ENCODE results near the gene SF3A2.
"Not testable (repeated sequence)": the region's sequence is repeated elsewhere in the genome, so short reads cannot be mapped to it uniquely, and the experiment has no call there.

Gene SF3A2

DNA sequence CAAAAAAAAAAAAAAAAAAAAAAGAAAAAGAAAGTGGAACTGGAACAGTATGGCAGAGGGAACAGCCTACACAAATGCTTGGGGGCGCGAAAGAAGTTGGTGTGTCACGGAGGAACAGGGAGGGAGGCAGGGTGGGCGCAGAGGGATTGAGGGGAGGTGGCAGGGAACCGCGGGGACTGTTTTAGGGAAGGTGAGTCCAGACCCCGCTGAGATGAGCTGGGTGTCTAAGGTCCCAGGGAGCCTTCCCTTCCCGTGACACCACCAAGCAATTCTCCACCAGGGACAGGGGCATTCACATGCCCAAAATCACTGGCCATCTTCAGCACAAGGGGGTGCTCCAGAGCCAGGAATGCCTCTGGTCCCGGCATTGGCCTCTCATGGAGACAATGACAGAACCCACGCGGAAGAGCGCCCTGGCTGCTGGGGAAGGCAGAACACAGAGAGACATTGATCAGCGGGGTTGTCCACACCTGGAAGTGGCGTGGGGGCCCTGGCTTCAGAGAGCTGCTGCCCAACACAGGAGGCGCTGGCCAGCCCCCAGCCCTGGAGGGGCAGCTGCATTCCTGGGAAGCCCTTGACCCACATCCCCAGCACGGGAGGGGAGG, 38.4 kb downstream of the SF3A2 start:
- DNase-seq (ENCODE audit: low read depth) = no peak

DNA sequence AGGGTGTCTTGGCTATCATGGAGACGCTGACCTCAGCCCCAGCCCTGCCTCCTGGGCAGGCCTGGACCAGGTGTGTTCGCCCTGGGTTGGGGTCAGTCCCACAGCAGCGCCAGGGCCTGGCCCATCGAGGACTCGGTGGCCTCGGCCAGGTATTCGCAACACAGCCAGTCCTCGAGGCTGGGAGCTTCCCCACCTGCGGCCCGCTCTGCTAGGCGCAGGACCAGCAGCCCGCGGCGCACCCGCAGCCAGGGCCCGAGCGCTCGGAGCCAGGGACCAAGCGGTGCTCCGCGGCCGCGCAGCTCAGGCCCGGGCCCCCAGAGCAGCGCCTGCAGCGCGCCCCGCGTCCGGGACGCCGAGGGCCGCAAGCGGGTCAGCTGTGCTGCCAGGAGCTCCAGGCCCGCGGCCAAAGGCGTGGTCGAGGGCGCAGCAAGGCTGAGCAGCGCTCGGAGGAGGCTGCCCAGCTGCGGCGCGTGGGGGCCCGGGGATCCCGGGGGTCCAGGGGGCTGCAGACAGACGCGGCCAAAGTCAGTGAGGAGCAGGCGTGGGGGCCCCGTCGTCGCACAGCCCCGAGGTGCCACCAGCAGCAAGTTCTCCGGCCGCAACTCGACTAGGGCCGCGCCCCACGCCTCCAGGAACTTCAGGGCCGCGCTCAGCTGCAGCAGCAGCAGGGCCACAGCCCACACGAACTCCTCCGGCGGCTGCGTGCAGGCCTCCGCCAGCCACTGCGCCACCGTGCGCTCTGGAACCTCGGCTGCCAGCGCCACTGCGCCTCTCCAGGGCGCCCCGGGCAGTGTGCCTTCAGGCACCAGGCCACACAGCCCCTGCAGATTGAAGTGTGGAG, 39.2 kb downstream of the SF3A2 start:
- DNase-seq (ENCODE audit: low read depth) = no peak

DNA sequence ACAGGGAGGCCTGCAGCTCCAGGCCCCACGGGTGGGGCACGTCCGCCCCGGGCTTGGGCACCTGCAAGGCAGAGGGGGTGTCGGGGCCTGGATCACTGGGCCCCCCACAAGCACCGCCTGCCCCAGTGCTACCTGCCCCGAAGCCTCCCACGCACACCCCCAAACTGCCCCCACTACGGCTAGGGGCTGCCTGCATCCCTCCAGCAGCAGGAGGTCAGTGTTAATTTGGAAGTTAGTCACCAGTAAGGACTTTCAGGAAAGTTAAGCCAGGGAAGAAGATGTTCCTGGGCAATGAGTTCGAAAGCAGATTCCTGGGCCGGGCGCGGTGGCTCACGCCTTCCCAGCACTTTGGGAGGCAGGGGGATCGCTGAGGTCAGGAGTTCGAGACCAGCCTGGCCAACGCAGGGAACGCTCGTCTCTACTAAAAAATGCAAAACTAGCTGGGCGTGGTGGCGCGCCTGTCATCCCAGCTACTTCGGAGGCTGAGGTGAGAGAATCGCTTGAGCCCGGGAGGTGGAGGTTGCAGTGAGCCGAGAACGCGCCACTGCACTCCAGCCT, 39.9 kb downstream of the SF3A2 start:
- no peak for DNase-seq (ENCODE audit: low read depth)

DNA sequence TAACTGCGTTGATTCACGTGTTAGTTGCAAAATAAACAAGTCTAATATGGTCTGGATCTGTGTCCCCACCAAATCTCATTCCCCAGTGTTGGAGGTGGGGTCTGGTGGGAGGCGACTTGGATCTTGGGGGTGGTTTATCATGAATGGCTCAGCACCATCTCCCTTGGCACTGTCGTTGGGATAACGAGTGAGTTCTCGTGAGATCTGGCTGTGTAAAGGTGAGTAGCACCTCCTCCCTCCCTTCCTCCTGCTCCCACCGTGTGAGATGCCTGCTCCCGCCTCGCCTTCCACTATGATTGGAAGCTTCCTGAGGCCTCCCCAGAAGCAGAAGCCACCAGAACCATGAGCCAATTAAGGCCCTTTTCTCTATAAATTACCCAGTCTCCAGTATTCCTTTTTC, 40.5 kb downstream of the SF3A2 start:
- no peak for DNase-seq (ENCODE audit: low read depth)

DNA sequence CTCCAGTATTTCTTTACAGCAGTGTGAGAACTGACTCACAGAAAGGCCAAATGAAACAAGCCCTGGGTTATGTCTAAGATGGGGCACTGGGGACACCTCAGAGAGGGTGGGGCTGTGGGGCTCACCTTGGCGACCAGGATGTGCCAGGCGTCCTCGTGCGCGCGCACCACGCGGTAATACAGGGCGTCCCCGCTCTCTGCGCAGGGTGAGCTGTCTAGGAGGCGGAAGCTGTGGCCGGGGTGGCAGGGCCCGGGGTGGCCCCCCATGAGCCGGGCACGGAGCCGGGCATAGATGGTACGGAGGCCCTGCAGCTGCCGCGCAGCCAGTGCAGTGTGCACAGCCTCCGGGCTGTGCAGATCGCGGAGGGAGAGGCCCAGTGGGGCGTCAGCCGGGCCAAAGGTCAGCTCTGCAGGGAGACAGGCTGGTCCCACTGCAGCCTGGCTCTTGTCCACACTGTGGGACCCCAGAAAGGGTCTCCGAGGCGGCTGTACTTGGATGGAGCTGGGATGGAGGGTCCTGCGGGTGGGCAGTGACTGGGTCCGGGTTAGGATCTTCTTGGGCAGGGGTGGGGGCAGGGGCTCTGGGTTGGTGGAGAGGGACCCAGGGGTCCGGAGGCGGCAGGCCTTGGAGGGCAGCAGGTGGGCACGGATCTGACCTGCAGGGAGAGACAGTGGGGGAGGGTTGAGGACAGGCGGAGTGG, 42.0 kb downstream of the SF3A2 start:
- no peak for DNase-seq (ENCODE audit: low read depth)

DNA sequence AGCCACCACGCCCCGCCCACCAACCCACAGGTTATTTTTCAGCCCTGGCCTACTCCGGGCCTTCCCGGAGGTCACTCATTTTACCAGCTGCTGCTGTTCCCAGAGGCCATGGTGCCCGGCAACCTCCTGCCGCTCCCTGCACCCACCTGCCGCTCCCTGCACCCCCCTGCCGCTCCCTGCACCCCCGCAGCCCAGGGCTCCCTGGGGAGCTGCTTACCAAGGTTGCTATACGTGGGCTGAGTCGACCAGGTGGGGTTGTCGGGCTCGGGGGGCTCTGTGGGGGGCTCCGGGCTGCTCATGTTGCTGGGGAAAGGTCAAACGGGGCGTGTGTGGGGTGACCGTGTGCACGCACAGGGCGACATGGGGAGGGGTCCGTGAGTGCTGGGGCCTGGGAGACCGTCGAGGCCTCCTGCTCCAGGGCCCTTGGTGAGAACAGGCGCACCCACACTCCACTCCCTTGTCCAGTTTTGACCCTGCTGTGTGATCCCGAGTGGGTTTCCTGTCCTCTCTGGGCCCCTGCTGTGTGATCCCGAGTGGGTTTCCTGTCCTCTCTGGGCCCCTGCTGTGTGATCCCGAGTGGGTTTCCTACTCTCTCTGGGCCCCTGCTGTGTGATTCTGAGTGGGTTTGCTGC, 44.1 kb downstream of the SF3A2 start:
- no peak for DNase-seq (ENCODE audit: low read depth)

DNA sequence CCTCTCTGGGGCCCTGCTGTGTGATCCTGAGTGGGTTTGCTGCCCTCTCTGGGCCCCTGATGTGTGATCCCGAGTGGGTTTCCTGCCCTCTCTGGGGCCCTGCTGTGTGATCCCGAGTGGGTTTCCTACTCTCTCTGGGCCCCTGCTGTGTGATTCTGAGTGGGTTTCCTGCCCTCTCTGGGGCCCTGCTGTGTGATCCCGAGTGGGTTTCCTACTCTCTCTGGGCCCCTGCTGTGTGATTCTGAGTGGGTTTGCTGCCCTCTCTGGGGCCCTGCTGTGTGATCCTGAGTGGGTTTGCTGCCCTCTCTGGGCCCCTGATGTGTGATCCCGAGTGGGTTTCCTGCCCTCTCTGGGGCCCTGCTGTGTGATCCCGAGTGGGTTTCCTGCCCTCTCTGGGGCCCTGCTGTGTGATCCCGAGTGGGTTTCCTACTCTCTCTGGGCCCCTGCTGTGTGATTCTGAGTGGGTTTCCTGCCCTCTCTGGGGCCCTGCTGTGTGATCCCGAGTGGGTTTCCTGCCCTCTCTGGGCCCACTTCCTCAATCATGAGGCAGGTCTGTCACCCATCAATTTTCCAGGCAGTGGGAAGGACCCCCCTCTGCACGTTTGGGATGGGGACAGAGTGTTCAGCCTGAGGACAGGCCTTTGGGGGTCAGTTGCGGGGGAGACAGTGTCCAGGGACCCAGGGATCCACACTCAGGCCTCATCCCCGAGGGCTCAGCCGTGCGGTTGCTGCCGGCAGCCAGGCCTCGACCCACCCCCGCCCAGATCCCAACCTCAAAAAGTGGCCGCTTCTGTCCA, 44.8 kb downstream of the SF3A2 start:
- not testable (repeated sequence) for DNase-seq (ENCODE audit: low read depth)

DNA sequence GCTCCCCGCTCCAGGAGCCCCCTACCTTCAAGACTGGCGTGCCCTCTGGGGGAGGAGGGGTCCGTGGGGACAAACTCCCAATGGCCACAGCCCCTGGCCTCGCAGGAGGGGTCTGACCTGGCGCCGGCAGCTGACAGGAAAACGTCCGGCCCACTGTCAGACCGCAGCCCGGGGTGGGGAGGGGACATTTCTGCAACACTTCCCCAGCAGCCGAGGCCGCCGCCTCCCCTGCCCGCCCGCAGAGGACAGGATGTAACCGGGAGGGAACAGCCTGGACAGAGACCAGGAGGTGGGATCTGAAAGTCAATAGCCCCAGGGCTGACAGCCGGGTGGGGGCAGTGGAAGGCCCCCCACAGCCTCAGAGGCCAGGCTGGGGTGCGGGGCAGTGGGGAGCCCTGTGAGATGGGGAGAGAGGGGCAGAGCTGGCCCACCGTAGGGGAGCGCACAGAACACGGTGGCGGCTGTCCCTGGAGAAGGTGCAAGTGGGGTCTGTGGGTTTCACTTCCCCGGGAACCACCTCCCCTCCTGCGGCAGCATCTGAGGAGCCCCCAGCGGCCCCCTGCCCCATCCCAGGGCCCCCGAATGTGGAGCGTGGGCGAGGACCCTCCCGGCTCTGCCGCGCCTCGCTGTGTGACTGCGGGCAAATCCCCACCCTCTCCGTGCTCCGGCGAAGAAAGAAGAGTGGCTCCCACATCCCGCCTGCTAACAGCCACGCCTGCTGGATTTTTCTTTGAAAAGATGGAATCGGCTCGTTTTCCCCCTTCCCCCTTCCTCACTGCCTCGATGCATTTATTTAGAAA, 45.6 kb downstream of the SF3A2 start, which contains the start of gene PEAK3:
PEAK3 (minus strand) TSS at position 114 of the 800 bp plus-strand sequence. CDS start 1,244 bp downstream, outside the sequence.
- DNase-seq (ENCODE audit: low read depth) = no peak

DNA sequence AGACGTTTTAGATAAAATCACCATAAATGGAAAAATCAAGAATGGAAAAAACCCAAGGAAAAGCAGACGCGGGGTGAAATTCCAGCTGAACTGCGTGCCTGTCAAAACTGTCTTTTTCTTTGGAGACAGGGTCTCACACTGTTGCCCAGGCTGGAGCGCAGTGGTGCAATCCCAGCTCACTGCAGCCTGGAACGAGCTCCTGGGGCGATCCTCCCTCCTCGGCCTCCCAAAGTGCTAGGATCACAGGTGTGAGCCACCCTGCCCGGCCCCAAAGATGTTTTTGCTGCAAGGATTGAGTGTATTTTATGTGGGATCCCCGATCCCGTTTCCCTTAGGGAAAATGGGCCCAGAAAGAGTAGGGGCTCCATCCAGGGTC, 46.2 kb downstream of the SF3A2 start:
- DNase-seq (ENCODE audit: low read depth) = no peak

DNA sequence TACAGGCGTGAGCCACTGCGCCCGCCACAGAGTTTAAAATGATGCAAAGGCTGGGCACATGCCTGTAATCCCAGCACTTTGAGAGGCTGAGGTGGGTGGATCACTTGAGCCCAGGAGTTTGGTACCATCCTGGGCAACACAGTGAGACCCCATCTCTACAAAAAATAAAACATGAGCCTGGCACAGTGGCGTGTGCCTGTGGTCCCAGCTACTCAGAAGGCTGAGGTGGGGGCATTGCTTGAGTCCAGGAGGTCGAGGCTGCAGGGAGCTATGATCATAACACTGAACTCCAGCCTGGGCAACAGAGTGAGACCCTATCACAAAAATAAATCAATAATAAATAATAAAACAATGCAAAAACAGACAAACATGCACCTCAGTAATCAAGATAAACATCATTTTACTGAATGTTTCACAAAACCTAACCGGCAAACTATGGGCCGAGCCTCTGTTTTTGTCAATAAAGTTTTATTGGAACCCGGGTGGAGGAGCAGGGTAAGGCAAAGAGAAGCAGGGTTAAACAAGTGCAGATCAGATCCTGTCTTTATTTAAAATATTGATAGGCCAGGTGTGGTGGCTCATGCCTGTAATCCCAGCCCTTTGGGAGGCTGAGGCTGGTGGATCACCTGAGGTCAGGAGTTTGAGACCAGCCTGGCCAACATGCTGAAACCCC, 47.3 kb downstream of the SF3A2 start:
- DNase-seq (ENCODE audit: low read depth) = no peak

DNA sequence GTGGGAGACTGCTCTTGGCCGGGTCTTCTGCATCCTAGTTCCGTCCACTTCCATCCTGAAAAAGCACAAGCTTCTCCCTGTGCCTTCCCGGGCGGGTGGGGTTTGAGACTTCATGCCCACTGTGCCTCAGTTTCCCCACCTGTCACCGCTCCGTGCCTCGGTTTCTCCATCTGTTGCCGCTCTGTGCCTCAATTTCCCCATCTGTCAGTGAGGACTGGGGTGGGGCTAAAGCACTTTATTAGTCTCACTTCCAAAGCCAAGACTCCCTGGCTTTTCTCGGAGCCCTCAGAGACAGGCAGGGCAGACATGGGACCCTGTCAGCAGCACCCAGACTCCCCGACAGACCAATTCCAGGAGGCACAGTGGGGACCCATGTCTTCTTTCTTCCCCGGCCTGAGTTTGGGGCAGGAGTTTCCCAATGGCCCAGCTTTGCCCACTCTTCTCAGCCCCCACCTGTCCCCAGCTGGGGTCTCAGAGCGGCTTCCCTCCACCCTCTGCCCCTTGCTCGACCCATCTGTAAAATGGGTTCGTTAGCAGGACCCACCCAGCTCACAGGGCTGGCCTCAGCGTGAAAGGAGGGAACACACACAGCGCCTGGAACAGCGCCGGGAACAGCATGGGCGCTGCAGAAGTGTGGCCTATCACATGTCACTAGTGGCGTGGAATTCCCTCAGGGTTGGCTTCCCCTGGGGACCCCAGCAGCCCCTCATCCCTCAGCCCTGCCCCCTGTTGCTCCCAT, 49.9 kb downstream of the SF3A2 start:
- no peak for DNase-seq (ENCODE audit: low read depth)

DNA sequence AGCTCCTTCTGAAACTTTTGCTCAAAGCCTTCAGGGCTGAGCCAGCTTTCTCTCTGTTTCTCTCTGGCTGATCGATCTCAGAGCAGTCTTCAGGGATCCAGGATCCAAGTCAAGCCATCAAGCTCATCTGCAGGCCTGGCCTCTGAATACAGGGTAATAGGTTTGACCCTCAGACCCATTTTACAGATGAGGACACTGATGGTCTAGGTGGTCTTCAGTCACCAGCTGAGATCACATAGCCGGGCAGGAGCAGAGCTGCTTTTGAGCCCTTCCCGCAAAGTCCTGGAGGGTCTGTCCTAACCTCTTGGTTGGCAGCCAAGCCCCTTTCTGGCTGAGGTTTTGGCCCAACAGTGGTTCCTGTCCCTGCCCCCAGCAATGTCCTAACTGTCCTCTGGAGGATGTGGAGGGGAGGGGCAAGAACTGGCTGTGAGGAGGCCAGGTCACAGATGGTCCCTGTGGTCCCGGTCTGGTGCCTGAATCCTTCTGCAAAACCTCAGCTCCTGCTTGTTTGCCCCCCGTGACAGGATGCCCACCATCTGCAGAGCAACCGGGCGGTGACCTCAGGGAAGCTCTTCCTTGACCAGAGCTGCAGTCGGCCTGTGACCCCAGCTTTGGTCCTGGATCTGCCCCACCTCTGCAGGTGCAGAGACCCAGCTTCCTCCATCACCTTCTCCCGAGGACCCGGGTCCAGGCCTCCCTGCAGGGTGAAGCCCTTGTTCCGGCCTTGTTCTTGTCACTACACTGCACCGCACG, 51.1 kb downstream of the SF3A2 start:
- no peak for DNase-seq (ENCODE audit: low read depth)

DNA sequence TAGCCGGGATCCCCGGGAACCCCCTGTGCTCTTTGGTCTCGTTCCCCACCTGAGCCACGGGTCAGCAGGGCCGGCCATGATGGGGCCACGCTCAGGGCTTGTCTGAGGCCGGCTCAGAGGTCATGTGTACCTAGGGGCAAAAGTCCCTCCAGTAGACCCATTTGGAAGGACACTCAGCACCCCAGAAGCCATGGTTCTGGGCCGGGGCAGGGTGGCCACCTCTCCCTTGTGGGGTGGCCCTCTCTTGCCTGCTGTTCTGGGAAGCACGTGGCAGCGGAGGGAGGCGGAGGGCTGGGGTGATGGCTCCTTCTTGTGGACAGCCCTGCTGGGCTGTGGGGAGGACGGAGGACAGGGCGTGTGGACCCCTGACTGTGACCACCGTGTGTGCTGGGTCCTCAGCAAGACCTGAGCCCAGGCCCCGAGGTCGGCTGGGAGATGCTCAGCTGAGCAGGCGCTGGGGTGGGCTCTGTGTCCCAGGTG, 51.8 kb downstream of the SF3A2 start:
- DNase-seq (ENCODE audit: low read depth) = no peak

DNA sequence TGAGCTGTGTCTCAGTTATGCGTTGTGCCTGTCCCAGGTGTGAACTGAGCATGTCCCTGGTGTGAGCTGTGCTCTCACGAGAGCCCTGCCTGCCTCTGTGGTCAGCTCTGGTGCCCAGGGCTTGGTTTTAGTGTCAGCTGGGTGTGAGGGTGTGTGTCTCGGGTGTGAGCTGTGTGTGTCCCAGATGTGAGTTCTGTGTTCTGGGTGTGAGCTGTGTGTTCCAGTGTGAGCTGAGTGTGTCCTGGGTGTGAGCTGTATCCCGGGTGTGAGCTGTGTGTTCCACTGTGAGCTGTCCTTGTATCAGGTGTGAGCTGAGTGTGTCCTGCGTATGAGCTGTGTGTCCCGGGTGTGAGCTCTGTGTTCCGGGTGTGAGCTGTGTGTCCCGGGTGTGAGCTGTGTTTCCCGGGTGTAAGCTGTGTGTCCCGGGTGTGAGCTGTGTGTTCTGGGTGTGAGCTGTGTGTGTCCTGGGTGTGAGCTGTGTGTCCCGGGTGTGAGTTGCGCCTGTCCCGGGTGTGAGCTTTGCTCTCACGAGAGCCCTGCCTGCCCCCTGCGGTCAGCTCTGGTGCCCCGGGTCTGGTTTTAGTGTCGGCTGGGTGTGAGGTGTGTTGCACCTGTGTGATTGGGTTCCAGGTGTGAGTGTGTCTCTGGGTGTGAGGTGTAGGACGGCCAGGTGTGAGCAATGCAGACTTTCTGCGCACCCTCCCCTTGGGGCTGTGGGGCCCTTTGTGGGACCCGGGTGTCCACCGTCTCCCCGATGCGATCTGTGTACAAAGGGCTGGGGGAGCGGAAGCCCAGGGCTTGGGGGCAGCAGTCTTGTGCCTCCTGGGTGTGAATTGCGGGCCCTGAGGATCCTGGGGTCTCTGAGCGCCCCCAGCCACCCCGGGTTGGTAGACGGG, 52.4 kb downstream of the SF3A2 start:
- DNase-seq (ENCODE audit: low read depth) = no peak

DNA sequence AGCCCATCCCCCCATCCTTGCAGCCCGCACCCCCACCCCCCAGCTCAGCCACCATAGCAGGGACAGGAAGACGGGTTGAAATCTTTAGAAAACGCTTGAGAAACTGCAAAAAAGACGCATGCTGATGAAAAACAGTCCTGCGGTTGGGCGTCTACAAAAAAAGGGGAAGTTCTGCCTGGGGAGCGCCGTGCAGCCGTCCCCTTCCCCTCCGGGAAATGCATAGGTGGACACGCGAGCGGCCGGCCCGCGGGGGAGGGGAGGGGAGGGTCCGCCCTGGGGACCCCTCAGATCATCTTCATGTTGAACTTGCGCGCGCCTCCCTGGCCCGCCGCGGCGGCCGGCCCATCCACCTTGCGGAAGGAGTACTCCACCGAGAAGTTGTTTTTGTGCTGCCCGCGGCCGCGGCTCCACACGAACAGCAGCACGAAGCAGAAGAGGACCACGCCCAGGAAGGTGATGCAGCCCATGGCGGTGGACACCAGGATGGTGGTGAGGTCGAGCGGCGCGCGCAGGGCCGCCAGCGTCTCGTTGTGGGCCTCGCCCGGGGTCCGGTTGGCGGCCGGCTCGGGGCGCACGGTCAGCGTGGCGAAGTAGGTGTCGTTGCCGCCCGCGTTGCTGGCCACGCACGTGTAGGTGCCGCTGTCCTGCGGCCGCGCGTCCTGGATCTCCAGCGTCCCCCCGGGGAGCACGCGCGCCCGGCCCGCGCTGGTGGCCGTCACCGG, 53.3 kb downstream of the SF3A2 start:
- DNase-seq (ENCODE audit: low read depth) = no peak

DNA sequence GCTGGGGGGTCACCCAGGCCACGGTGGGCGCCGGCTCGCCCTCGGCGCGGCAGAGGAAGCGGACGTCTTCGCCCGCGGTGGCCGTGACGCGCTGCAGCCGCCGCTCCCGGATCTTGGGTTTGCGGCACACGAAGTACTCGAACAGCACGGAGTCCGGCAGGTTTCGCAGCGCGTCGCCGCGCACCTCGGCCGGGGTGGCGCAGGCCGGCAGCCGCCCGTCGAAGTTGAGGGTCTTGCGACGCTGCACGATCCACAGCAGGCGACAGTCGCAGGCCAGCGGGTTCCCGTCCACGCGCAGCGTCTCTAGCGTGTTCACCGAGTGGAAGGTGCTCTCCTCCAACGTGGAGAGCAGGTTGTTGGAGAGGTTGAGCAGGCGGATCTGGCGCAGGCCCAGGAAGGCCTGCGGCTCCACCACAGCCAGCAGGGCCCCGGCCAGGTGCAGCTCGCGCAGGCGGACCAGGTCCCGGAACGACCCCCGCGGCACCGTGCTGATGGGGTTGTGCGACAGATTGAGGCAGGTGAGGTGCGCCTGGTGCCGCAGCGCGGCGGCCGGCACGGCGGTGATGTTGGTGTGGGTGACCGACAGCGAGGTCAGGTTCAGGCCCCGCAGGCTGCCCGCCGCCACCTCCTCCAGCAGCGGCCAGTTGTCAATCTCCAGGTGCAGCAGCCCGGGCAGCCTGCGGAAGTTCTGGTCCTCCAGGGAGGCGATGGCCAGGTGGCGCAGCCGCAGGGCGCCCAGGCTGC, 54.0 kb downstream of the SF3A2 start:
- DNase-seq (ENCODE audit: low read depth) = no peak
